ENCODE measurements around the gene RANBP1.
"Not testable (repeated sequence)": the region's sequence is repeated elsewhere in the genome, so short reads cannot be mapped to it uniquely, and the experiment has no call there.

RANBP1 gene

GRCh38 chr22:20157430-20158183, 41.7 kb downstream of the RANBP1 start:
- Histone ChIP-seq H3K27ac (no peak overlapping the region), H3K4me3 (no peak overlapping the region)
- no peak for DNase-seq (ENCODE audit: low spot score)
- no peak for TF ChIP-seq CTCF (IDR thresholded peaks at IDR 0.05)

- Histone ChIP-seq H3K4me3 (no peak overlapping the region), H3K27ac (no peak overlapping the region)
- DNase-seq (ENCODE audit: low spot score), result no peak
- no peak for TF ChIP-seq CTCF (IDR thresholded peaks at IDR 0.05)
Observed at GRCh38 chr22:20158391-20159036, 42.6 kb downstream of the RANBP1 start.

GRCh38 chr22:20159076-20159475, 43.2 kb downstream of the RANBP1 start:
- no peak overlapping the region for H3K4me3 ChIP-seq
- DNase-seq (ENCODE audit: low spot score), result no peak
- no peak for TF ChIP-seq CTCF (IDR thresholded peaks at IDR 0.05)
- H3K27ac ChIP-seq, result no peak overlapping the region

- not testable (repeated sequence) for DNase-seq (ENCODE audit: low spot score); H3K4me3 ChIP-seq; H3K27ac ChIP-seq
Observed at GRCh38 chr22:20159531-20159930, 43.6 kb downstream of the RANBP1 start.

GRCh38 chr22:20160041-20160440, 44.1 kb downstream of the RANBP1 start:
- Histone ChIP-seq H3K27ac (no peak overlapping the region), H3K4me3 (no peak overlapping the region)
- TF ChIP-seq CTCF (IDR thresholded peaks at IDR 0.05), result no peak
- DNase-seq (ENCODE audit: low spot score), result no peak

- no peak overlapping the region for H3K4me3 ChIP-seq
- no peak for TF ChIP-seq CTCF (IDR thresholded peaks at IDR 0.05)
- H3K27ac ChIP-seq, result no peak overlapping the region
- no peak for DNase-seq (ENCODE audit: low spot score)
Observed at GRCh38 chr22:20164863-20165262, 49.0 kb downstream of the RANBP1 start.

GRCh38 chr22:20165421-20165820, 49.5 kb downstream of the RANBP1 start:
- no peak overlapping the region for H3K4me3 ChIP-seq
- H3K27ac ChIP-seq, result no peak overlapping the region
- no peak for TF ChIP-seq CTCF (IDR thresholded peaks at IDR 0.05)
- no peak for DNase-seq (ENCODE audit: low spot score)
